Neural crest cell (in vitro differentiated cells): ENCODE results near the gene UQCRHL. TPM values are rescaled to one million over a fixed set of nuclear protein-coding genes. Genes with fewer than 3 reads are reported as not detected.

Source experiments
- DNase-seq: peaks from one replicate; pipeline ENCODE4 v3.0.0; 2021; ENCODE audit warnings: low read depth, mixed read lengths, low spot score
- H3K27ac Mint-ChIP-seq: one replicate; pipeline ENCODE4 v1.8.0; 2021; ENCODE audit warnings: mild to moderate bottlenecking, mixed read lengths; ENCODE audit not compliant: unreplicated experiment
- H3K27me3 Mint-ChIP-seq: 2 replicates; pipeline ENCODE4 v1.8.0; 2021; ENCODE audit warnings: low read depth, mild to moderate bottlenecking, mixed read lengths
- H3K36me3 Mint-ChIP-seq: 2 replicates; pipeline ENCODE4 v1.8.0; 2021; ENCODE audit warnings: low read depth, mild to moderate bottlenecking, mixed read lengths
- H3K4me1 Mint-ChIP-seq: 2 replicates; pipeline ENCODE4 v1.8.0; 2021; ENCODE audit warnings: mixed read lengths
- H3K4me3 Mint-ChIP-seq: one replicate; pipeline ENCODE4 v1.8.0; 2021; ENCODE audit warnings: mild to moderate bottlenecking, mixed read lengths
- H3K9me3 Mint-ChIP-seq: 2 replicates; pipeline ENCODE4 v1.8.0; 2021; ENCODE audit warnings: mixed read lengths
- CTCF ChIP-seq: fragments of 200-600 bp; sonication (generic); conservative IDR thresholded peaks from 2 replicates; pipeline ENCODE4 v1.5.0; 2021; ENCODE audit warnings: antibody characterized with exemption, mild to moderate bottlenecking
- total RNA-seq: library from RNA; stranded (reverse); gene quantifications from 2 replicates; pipeline ENCODE4 v1.2.1, GENCODE V29; 2021

Gene UQCRHL
- total RNA-seq, 1 donor from 2014 or later, result 2.7 TPM

GRCh38 chr1:15757575-15758342, 49.7 kb downstream of the UQCRHL start:
- Mint-ChIP-seq H3K4me3 (peak overlapping the region; percentile 87), H3K4me1 (peaks cover 41% of the 10 kb centered on the region), H3K27me3 (peaks cover 47% of the 10 kb centered on the region), H3K36me3 (no peaks in the 10 kb centered on the region), H3K27ac (peak overlapping the region; percentile 50), H3K9me3 (no peaks in the 10 kb centered on the region)
- no peak for DNase-seq
- no peak for TF ChIP-seq CTCF

Other genes with a start within 250 kb of the UQCRHL start
- gene AGMAT, start 222.6 kb downstream of the UQCRHL start, total RNA-seq, result 1.2 and 1.4 TPM in 2 replicates
- gene DDI2, start 190.2 kb downstream of the UQCRHL start, total RNA-seq, result 33.0 and 33.2 TPM in 2 replicates
- gene PLEKHM2, start 123.3 kb downstream of the UQCRHL start, total RNA-seq, result 61.2 and 64.5 TPM in 2 replicates
- 2.9 and 3.3 TPM in 2 replicates for gene SLC25A34, start 71.4 kb downstream of the UQCRHL start, total RNA-seq
- gene TMEM82, start 65.2 kb downstream of the UQCRHL start, total RNA-seq, result not detected in 2 replicates
- 6.2 and 7.9 TPM in 2 replicates for gene FBLIM1, start 48.9 kb downstream of the UQCRHL start, total RNA-seq
- gene SPEN, start 40.1 kb upstream of the UQCRHL start, total RNA-seq, result 66.5 and 69.4 TPM in 2 replicates
- 46.1 and 51.5 TPM in 2 replicates for gene ZBTB17, start 168.5 kb upstream of the UQCRHL start, total RNA-seq
- not detected in 2 replicates for gene SRARP, start 196.6 kb upstream of the UQCRHL start, total RNA-seq
- gene HSPB7, start 210.4 kb upstream of the UQCRHL start, total RNA-seq, result not detected in 2 replicates
- not detected in 2 replicates for gene CLCNKA, start 214.4 kb upstream of the UQCRHL start, total RNA-seq
- gene CLCNKB, start 236.1 kb upstream of the UQCRHL start, total RNA-seq, result 0.30 TPM in 2 replicates